A549 (cell line): Measurements from ENCODE around the gene LRP5.
"Not testable (repeated sequence)": the region's sequence is repeated elsewhere in the genome, so short reads cannot be mapped to it uniquely, and the experiment has no call there.

Source experiments
- CBX8 ChIP-seq: fragments of 200-600 bp; sonication (generic); IDR thresholded peaks from 2 replicates; pipeline ENCODE4 v1.6.1; 2016
- CHD4 ChIP-seq: fragments of 200-600 bp; sonication (generic); IDR thresholded peaks from 2 replicates; pipeline ENCODE4 v1.6.1; 2016; ENCODE audit warnings: antibody characterized with exemption, mild to moderate bottlenecking, borderline replicate concordance
- EP300 ChIP-seq, 2 experiments: fragments of >200 bp; sonication (Bioruptor Twin); formaldehyde crosslinking; IDR thresholded peaks; 2 replicates in 1 of 2; 3 replicates in 1 of 2; pipeline ENCODE4 v1.6.1; 2016 to 2017
- MAZ ChIP-seq: fragments of 150-350 bp; IDR thresholded peaks from 2 replicates; pipeline ENCODE4 v1.6.1; 2014; ENCODE audit warnings: antibody characterized with exemption, low read depth, low read length, borderline replicate concordance
- POLR2A ChIP-seq: IDR thresholded peaks from 2 replicates; pipeline ENCODE4 v1.6.1; 2012; ENCODE audit warnings: mild to moderate bottlenecking, low read length
- SMC3 ChIP-seq: fragments of >200 bp; sonication (Bioruptor Twin); formaldehyde crosslinking; IDR thresholded peaks from 3 replicates; pipeline ENCODE4 v1.6.1; 2018; ENCODE audit warnings: inconsistent platforms
- TF ChIP-seq, protein P1 (sequence below): fragments of >200 bp; sonication (Bioruptor Twin); formaldehyde crosslinking; IDR thresholded peaks from 3 replicates; pipeline ENCODE4 v1.5.1; 2016
- TF ChIP-seq, protein P2 (sequence below): fragments of 450-650 bp; IDR thresholded peaks from 2 replicates; pipeline ENCODE4 v1.6.1; 2014; ENCODE audit warnings: antibody characterized with exemption

DNA sequence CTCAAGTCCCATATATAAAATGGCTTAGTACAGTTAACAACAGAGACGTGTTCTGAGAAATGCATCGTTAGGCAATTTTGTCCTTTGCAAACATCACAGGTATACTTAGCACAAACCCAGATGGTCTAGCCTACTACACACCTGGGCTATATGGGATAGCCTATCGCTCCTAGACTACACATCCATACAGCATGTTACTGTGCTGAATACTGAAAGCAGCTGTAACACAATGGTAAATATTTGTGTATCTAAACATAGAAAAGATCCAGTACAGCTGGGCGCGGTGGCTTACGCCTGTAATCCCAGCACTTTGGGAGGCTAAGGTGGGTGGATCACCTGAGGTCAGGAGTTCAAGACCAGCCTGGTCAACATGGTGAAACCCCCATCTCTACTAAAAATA is 145.9 kb downstream of the LRP5 start:
- not testable (repeated sequence) for TF ChIP-seq POLR2A; SMC3; CHD4; MAZ; EP300 (IDR thresholded peaks at IDR 0.05); CBX8
- TF ChIP-seq, protein P1, sequence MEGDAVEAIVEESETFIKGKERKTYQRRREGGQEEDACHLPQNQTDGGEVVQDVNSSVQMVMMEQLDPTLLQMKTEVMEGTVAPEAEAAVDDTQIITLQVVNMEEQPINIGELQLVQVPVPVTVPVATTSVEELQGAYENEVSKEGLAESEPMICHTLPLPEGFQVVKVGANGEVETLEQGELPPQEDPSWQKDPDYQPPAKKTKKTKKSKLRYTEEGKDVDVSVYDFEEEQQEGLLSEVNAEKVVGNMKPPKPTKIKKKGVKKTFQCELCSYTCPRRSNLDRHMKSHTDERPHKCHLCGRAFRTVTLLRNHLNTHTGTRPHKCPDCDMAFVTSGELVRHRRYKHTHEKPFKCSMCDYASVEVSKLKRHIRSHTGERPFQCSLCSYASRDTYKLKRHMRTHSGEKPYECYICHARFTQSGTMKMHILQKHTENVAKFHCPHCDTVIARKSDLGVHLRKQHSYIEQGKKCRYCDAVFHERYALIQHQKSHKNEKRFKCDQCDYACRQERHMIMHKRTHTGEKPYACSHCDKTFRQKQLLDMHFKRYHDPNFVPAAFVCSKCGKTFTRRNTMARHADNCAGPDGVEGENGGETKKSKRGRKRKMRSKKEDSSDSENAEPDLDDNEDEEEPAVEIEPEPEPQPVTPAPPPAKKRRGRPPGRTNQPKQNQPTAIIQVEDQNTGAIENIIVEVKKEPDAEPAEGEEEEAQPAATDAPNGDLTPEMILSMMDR = not testable (repeated sequence)
- TF ChIP-seq, protein P2, sequence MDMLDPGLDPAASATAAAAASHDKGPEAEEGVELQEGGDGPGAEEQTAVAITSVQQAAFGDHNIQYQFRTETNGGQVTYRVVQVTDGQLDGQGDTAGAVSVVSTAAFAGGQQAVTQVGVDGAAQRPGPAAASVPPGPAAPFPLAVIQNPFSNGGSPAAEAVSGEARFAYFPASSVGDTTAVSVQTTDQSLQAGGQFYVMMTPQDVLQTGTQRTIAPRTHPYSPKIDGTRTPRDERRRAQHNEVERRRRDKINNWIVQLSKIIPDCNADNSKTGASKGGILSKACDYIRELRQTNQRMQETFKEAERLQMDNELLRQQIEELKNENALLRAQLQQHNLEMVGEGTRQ = not testable (repeated sequence)
